Panc1 (cell line): ENCODE data around the gene PDHB. TPM values are rescaled to one million over a fixed set of nuclear protein-coding genes. Genes with fewer than 3 reads are reported as not detected.

Source experiments
- ATAC-seq: fragments of 200-7000 bp; cut with Tn5 transposase; 2 replicates; pipeline ENCODE4 v1.9.1; 2020; ENCODE audit warnings: mild to moderate bottlenecking, moderate library complexity
- BruUV-seq: library from RNA; stranded (reverse); fragments of 400-500 nt; replicated peaks from 2 replicates; lab custom pipeline; 2021; lab: Mats Ljungman, UMichigan
- CTCF ChIA-PET: fragments of 300-600 bp; sonication (Branson Sonifier 250); formaldehyde crosslinking; loops from one replicate; lab custom pipeline; 2022; ENCODE audit warnings: antibody characterized with exemption; lab: Charles Lee
- POLR2A ChIA-PET: fragments of 300-600 bp; sonication (Branson Sonifier 250); formaldehyde crosslinking; loops from one replicate; lab custom pipeline; 2022; ENCODE audit warnings: antibody characterized with exemption; lab: Charles Lee
- DNase-seq: peaks from one replicate; pipeline ENCODE4 v3.0.0-alpha.2; 2010; ENCODE audit warnings: low read depth, low spot score
- H3K27ac ChIP-seq: 2 replicates; pipeline ENCODE4 v1.5.1; 2011; ENCODE audit warnings: mild to moderate bottlenecking, low read length, inconsistent platforms
- H3K27me3 ChIP-seq: fragments of 200-500 bp; sonication (Bioruptor generic); 2 replicates; pipeline ENCODE4 v1.6.0; 2014; ENCODE audit warnings: low read length, inconsistent platforms; ENCODE audit not compliant: control insufficient read depth, insufficient read depth
- H3K36me3 ChIP-seq: fragments of 200-500 bp; sonication (Bioruptor generic); 2 replicates; pipeline ENCODE4 v1.5.1; 2014; ENCODE audit warnings: inconsistent platforms, mild to moderate bottlenecking, low read length, moderate library complexity; ENCODE audit not compliant: control insufficient read depth, insufficient read depth
- H3K4me1 ChIP-seq: 2 replicates; pipeline ENCODE4 v1.5.1; 2011; ENCODE audit warnings: inconsistent platforms, mild to moderate bottlenecking, low read length, moderate library complexity; ENCODE audit not compliant: control insufficient read depth, insufficient read depth
- H3K4me3 ChIP-seq, 2 experiments: 2 replicates each; pipeline ENCODE4 v1.5.1; 2011 to 2012; ENCODE audit warnings: low read depth in 2 of 2, low read length in 2 of 2, mild to moderate bottlenecking in 2 of 2, inconsistent platforms in 1 of 2, moderate library complexity in 1 of 2
- H3K9me3 ChIP-seq: fragments of 200-500 bp; sonication (Bioruptor generic); 2 replicates; pipeline ENCODE4 v1.5.1; 2014; ENCODE audit warnings: low read depth, mild to moderate bottlenecking, inconsistent platforms, low read length, moderate library complexity; ENCODE audit not compliant: control insufficient read depth, insufficient read depth
- POLR2AphosphoS5 ChIP-seq: IDR thresholded peaks from 2 replicates; pipeline ENCODE4 v1.6.1; 2012; ENCODE audit warnings: mild to moderate bottlenecking, low read depth, low read length, moderate library complexity
- SIN3A ChIP-seq: IDR thresholded peaks from 2 replicates; pipeline ENCODE4 v1.6.1; 2012; ENCODE audit warnings: low read depth, mild to moderate bottlenecking, low read length, moderate library complexity, borderline replicate concordance; ENCODE audit not compliant: insufficient read depth
- TCF7L2 ChIP-seq: IDR thresholded peaks from 2 replicates; pipeline ENCODE4 v1.6.1; 2011; ENCODE audit warnings: mild to moderate bottlenecking, low read depth, low read length, inconsistent platforms
- in situ Hi-C: cut with HindIII; loops from 2 replicates; pipeline ENCODE4 v1.10.0; 2016; ENCODE audit warnings: low sequenced_read_pairs, low pct_unique_long_range_greater_than_20kb
- intact Hi-C: fragments of 100-400 bp; cut with micrococcal nuclease; formaldehyde crosslinking; loops from one replicate; pipeline ENCODE4 v1.10.0; 2022; ENCODE audit not compliant: unreplicated experiment
- total RNA-seq: library from RNA; stranded (reverse); gene quantifications from one replicate; pipeline ENCODE4 v1.2.1, GENCODE V29; 2021; ENCODE audit not compliant: unreplicated experiment
- TF ChIP-seq, protein P1 (sequence below), 2 experiments: IDR thresholded peaks; 2 replicates each; pipeline ENCODE4 v1.6.1; 2011 to 2012; ENCODE audit warnings: low read depth in 2 of 2, control low read depth in 1 of 2, low read length in 1 of 2, mild to moderate bottlenecking in 1 of 2, moderate library complexity in 1 of 2; ENCODE audit not compliant: insufficient read depth in 1 of 2
- TF ChIP-seq, protein P2 (sequence below): fragments of 450-650 bp; IDR thresholded peaks from 2 replicates; pipeline ENCODE4 v1.5.1; 2017; ENCODE audit warnings: mild to moderate bottlenecking

PDHB gene
- total RNA-seq, 1 experiment from 2014 or later = 66.6 TPM

DNA sequence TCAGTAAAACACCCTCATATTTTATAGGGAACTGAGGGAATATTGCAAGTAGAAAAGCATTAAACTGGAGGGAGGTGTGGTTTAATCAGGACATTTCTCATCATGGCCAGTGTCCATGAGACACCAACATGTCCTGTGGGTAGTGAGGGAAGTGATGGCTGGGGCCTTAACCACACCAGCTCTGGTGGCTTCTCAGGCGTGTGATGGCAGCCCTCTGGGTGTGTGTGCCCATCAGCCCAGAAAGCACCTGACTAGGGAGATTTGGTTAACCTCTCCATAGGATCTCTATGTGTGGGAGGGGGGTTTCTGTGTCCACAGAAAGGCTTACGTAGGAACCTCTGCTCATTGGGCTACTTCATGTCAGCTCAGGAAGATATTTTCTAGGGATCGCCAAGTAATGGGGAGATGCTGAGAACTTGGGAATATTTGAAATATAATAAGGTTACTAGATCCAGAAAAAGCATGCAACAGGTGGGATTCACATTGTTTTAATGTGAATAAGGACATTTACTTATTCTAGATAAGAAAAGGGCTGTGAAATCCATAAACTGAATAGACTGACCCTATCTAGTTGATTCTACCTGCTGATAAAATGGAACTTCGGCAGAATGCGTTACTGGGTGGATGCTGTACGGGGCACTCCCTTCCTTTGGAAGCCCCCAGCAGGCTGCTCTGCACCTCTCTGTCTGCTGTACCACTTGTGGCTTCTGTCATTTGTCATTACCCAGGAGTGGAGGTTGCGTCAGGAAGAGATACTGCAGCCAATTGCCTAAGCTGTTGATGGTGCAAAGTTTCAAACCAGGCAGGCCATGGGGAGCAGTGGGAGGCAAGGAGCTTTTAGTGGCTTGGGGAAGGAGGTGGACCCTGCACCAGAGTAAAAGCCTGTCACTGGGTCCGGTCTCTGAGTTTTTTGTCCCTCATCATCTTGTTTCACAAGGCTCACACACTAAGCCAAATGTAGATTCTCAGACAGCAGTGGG, 21.5 kb downstream of the PDHB start:
- Histone ChIP-seq H3K4me1 (no peaks in the 10 kb centered on the region), H3K4me3 (no peak overlapping the region), H3K9me3 (no peaks in the 10 kb centered on the region), H3K36me3 (no peaks in the 10 kb centered on the region), H3K27me3 (no peaks in the 10 kb centered on the region), H3K27ac (no peak overlapping the region)
- ATAC-seq (no peak), DNase-seq (no peak)
- in situ Hi-C loops (no loop called here), intact Hi-C loops (loop anchor here (5.0 to 10.0 kb wide), 2 partner anchors 75 to 227 kb away; no protein-coding TSS in a partner anchor)
- BruUV-seq = no TSS peak
- POLR2A ChIA-PET = no interaction called here
- TF ChIP-seq, protein P1, sequence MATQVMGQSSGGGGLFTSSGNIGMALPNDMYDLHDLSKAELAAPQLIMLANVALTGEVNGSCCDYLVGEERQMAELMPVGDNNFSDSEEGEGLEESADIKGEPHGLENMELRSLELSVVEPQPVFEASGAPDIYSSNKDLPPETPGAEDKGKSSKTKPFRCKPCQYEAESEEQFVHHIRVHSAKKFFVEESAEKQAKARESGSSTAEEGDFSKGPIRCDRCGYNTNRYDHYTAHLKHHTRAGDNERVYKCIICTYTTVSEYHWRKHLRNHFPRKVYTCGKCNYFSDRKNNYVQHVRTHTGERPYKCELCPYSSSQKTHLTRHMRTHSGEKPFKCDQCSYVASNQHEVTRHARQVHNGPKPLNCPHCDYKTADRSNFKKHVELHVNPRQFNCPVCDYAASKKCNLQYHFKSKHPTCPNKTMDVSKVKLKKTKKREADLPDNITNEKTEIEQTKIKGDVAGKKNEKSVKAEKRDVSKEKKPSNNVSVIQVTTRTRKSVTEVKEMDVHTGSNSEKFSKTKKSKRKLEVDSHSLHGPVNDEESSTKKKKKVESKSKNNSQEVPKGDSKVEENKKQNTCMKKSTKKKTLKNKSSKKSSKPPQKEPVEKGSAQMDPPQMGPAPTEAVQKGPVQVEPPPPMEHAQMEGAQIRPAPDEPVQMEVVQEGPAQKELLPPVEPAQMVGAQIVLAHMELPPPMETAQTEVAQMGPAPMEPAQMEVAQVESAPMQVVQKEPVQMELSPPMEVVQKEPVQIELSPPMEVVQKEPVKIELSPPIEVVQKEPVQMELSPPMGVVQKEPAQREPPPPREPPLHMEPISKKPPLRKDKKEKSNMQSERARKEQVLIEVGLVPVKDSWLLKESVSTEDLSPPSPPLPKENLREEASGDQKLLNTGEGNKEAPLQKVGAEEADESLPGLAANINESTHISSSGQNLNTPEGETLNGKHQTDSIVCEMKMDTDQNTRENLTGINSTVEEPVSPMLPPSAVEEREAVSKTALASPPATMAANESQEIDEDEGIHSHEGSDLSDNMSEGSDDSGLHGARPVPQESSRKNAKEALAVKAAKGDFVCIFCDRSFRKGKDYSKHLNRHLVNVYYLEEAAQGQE (IDR thresholded peaks at IDR 0.05; ENCODE audit: insufficient read depth in 1 of 2, low read depth in 2 of 2, low read length in 1 of 2) = no peak
- TF ChIP-seq POLR2AphosphoS5 (no peak), SIN3A (no peak), TCF7L2 (no peak)
- TF ChIP-seq, protein P2, sequence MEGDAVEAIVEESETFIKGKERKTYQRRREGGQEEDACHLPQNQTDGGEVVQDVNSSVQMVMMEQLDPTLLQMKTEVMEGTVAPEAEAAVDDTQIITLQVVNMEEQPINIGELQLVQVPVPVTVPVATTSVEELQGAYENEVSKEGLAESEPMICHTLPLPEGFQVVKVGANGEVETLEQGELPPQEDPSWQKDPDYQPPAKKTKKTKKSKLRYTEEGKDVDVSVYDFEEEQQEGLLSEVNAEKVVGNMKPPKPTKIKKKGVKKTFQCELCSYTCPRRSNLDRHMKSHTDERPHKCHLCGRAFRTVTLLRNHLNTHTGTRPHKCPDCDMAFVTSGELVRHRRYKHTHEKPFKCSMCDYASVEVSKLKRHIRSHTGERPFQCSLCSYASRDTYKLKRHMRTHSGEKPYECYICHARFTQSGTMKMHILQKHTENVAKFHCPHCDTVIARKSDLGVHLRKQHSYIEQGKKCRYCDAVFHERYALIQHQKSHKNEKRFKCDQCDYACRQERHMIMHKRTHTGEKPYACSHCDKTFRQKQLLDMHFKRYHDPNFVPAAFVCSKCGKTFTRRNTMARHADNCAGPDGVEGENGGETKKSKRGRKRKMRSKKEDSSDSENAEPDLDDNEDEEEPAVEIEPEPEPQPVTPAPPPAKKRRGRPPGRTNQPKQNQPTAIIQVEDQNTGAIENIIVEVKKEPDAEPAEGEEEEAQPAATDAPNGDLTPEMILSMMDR = no peak
- CTCF ChIA-PET = no interaction called here

DNA sequence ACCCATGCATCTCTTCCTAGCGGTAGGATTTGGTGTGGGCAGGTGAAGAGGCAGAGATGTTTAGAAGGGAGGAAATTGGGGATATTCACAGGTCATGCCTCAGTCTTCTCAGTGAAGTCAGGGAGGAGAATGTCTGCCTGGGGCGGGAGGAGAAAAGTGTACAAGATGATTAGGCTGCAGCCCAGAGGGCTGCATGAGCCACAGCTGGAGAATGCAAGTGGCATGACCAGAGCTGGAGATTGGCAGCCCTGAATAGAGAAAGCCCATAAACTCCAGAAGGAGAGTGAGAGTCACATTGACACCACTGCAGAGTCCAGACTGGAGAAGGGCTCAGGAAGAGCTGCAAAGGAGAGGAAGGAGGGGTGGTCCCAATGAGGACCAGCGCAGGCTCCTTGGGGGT, 22.6 kb downstream of the PDHB start:
- ChIA-PET POLR2A (no interaction called here), CTCF (no interaction called here)
- no peak overlapping the region for H3K27ac ChIP-seq
- DNase-seq (no peak), ATAC-seq (no peak)
- intact Hi-C loops (loop anchor here (5.0 to 10.0 kb wide), 2 partner anchors 74 to 226 kb away; no protein-coding TSS in a partner anchor), in situ Hi-C loops (no loop called here)
- H3K4me3 ChIP-seq = no peak overlapping the region
- no peaks in the 10 kb centered on the region for H3K4me1 ChIP-seq
- no TSS peak for BruUV-seq
- H3K9me3 ChIP-seq = no peaks in the 10 kb centered on the region
- TF ChIP-seq SIN3A (no peak), TCF7L2 (no peak), POLR2AphosphoS5 (no peak)
- TF ChIP-seq, protein P1 (IDR thresholded peaks at IDR 0.05; ENCODE audit: insufficient read depth in 1 of 2, low read depth in 2 of 2, low read length in 1 of 2) = no peak
- TF ChIP-seq, protein P2 = no peak
- H3K36me3 ChIP-seq = no peaks in the 10 kb centered on the region
- no peaks in the 10 kb centered on the region for H3K27me3 ChIP-seq
